OCI-LY1 (cell line): ENCODE measurements around the gene VWCE.

Source experiments
- H2AFZ ChIP-seq: fragments of 200-600 bp; sonication (generic), shearing (Covaris generic); 2 replicates; pipeline ENCODE4 v1.6.0; 2014; ENCODE audit warnings: antibody characterized with exemption, mild to moderate bottlenecking, low read length
- H3F3A ChIP-seq: fragments of 200-600 bp; sonication (generic), shearing (Covaris generic); 2 replicates; pipeline ENCODE4 v1.6.0; 2014; ENCODE audit warnings: mild to moderate bottlenecking, antibody characterized with exemption, low read length, moderate library complexity; ENCODE audit not compliant: insufficient read depth
- H3K27ac ChIP-seq: fragments of 200-600 bp; sonication (generic); 2 replicates; pipeline ENCODE4 v1.5.1; 2014; ENCODE audit warnings: low read length, mixed run types, mild to moderate bottlenecking, low read depth; ENCODE audit not compliant: poor library complexity, severe bottlenecking
- H3K27me3 ChIP-seq: fragments of 200-600 bp; sonication (generic); 2 replicates; pipeline ENCODE4 v1.6.0; 2014; ENCODE audit warnings: antibody characterized with exemption, mild to moderate bottlenecking, low read length, moderate library complexity; ENCODE audit not compliant: insufficient read depth
- H3K36me3 ChIP-seq: fragments of 200-600 bp; sonication (generic); 2 replicates; pipeline ENCODE4 v1.6.1; 2014; ENCODE audit warnings: mild to moderate bottlenecking, antibody characterized with exemption, low read length, moderate library complexity, mixed read lengths; ENCODE audit not compliant: insufficient read depth
- H3K4me1 ChIP-seq: fragments of 200-600 bp; sonication (generic); 2 replicates; pipeline ENCODE4 v1.5.1; 2014; ENCODE audit warnings: mild to moderate bottlenecking, low read length, moderate library complexity; ENCODE audit not compliant: insufficient read depth, severe bottlenecking
- H3K4me2 ChIP-seq: fragments of 200-600 bp; sonication (generic), shearing (Covaris generic); 2 replicates; pipeline ENCODE4 v1.6.1; 2014; ENCODE audit warnings: low read length
- H3K4me3 ChIP-seq: fragments of 200-600 bp; sonication (generic); 2 replicates; pipeline ENCODE4 v1.5.1; 2014; ENCODE audit warnings: low read length, low read depth, mild to moderate bottlenecking, mixed read lengths; ENCODE audit not compliant: poor library complexity, severe bottlenecking
- H3K79me2 ChIP-seq: fragments of 200-600 bp; shearing (Covaris generic); 2 replicates; pipeline ENCODE4 v1.6.1; 2016; ENCODE audit warnings: mixed run types, low read length, mixed read lengths; ENCODE audit not compliant: insufficient read depth
- H3K9ac ChIP-seq: fragments of 200-600 bp; sonication (generic), shearing (Covaris generic); 2 replicates; pipeline ENCODE4 v1.6.1; 2014; ENCODE audit warnings: mild to moderate bottlenecking, low read length, mixed read lengths
- H3K9me2 ChIP-seq: fragments of 200-600 bp; sonication (generic), shearing (Covaris generic); 2 replicates; pipeline ENCODE4 v1.6.1; 2014; ENCODE audit warnings: low read depth, mild to moderate bottlenecking, low read length, mixed read lengths
- H3K9me3 ChIP-seq: fragments of 200-600 bp; shearing (Covaris generic); 2 replicates; pipeline ENCODE4 v1.6.1; 2014; ENCODE audit warnings: low read length, mixed read lengths
- H4K20me1 ChIP-seq: fragments of 200-600 bp; sonication (generic), shearing (Covaris generic); 2 replicates; pipeline ENCODE4 v1.6.0; 2016; ENCODE audit warnings: mild to moderate bottlenecking, low read length; ENCODE audit not compliant: insufficient read depth
- CTCF ChIP-seq: fragments of 200-600 bp; sonication (generic), shearing (Covaris generic); IDR thresholded peaks from 2 replicates; pipeline ENCODE4 v1.5.1; 2017; ENCODE audit warnings: mild to moderate bottlenecking, antibody characterized with exemption, low read length, moderate library complexity, mixed read lengths
- EZH2 ChIP-seq: fragments of 200-600 bp; sonication (generic), shearing (Covaris generic); IDR thresholded peaks from 2 replicates; pipeline ENCODE4 v1.8.0; 2017; ENCODE audit warnings: borderline replicate concordance, mixed run types, mild to moderate bottlenecking, antibody characterized with exemption, low read length, moderate library complexity, mixed read lengths

VWCE gene

GRCh38 chr11:61294717-61295595 lies at the start of gene VWCE:
VWCE (minus strand) TSS chr11:61295316; CDS start chr11:61295037, 279 bp downstream.
- Histone ChIP-seq H3K4me1 (peaks cover 16% of the 10 kb centered on the region), H3K9me2 (no peaks in the 10 kb centered on the region), H4K20me1 (no peaks in the 10 kb centered on the region), H3K79me2 (no peaks in the 10 kb centered on the region), H3K9ac (peak within 1 kb of the TSS; percentile 58), H3K27ac (no peak within 1 kb of the TSS), H2AFZ (no peak within 1 kb of the TSS), H3K9me3 (no peaks in the 10 kb centered on the region), H3K27me3 (peaks cover 5% of the 10 kb centered on the region; the same call in 1 of the 2 replicates), H3K4me3 (peak within 1 kb of the TSS; percentile 57), H3K36me3 (peaks cover 28% of the 10 kb centered on the region), H3F3A (no peaks in the 10 kb centered on the region), H3K4me2 (peak within 1 kb of the TSS; percentile 70)
- TF ChIP-seq CTCF (peak; percentile 33; the same call in 1 of the 2 replicates), EZH2 (no peak)

DNA sequence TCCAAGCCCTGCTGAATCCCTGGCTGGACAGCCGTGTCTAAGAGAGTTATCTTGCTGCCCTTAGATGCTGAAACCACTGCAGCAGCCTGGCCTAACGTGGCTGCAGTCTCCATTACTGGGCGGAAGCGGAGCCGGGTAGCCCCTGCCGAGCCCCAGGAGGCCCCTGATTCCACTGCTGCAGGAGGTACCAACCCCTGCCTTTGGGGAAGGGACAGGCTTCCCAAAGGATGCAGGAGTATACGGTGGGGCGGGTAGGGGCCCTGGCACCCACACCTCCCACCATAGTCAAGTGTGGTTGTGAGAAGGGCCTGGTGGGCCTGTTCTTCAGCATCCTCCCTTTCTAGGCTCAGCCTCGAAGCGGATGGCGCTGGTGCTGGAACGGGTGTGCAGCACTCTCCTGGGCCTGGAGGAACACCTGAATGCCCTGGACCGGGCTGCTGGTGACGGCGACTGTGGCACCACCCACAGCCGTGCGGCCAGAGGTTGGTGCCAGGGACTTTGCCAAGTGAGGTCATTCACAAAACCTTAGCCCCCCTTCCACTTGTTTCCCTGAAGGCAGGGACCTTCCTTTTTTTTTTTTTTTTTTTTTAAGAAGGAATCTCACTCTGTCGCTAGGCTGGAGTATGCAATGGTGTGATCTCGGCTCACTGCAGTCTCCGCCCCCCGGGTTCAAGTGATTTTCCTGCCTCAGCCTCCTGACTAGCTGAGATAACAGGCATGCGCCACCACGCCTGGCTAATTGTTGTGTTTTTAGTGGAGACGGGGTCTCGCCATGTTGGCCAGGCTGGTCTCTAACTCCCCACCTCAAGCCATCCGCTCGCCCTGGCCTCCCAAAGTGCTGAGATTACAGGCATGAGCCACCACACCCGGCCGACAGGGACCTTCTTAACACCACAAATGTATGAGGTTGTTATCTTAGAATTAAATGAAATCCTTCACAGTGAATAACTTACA lies 49.0 kb upstream of the VWCE start:
- Histone ChIP-seq H3K27ac (no peak overlapping the region), H2AFZ (no peak overlapping the region), H3K79me2 (no peaks in the 10 kb centered on the region), H4K20me1 (no peaks in the 10 kb centered on the region), H3K9me3 (no peaks in the 10 kb centered on the region), H3K9ac (no peak overlapping the region), H3K4me2 (no peak overlapping the region), H3K36me3 (peaks cover 67% of the 10 kb centered on the region), H3F3A (no peaks in the 10 kb centered on the region; the same call in 1 of the 2 replicates), H3K4me1 (no peaks in the 10 kb centered on the region), H3K4me3 (no peak overlapping the region), H3K9me2 (no peaks in the 10 kb centered on the region), H3K27me3 (no peaks in the 10 kb centered on the region)
- TF ChIP-seq EZH2 = no peak
- no peak for TF ChIP-seq CTCF

- no peaks in the 10 kb centered on the region; the same call in 1 of the 2 replicates for H3F3A ChIP-seq
- no peaks in the 10 kb centered on the region for H3K9me3 ChIP-seq
- H3K9ac ChIP-seq = no peak overlapping the region
- no peaks in the 10 kb centered on the region for H3K27me3 ChIP-seq
- H3K9me2 ChIP-seq = no peaks in the 10 kb centered on the region
- no peaks in the 10 kb centered on the region for H4K20me1 ChIP-seq
- TF ChIP-seq CTCF = no peak
- TF ChIP-seq EZH2 = no peak
- no peaks in the 10 kb centered on the region for H3K79me2 ChIP-seq
- peaks cover 59% of the 10 kb centered on the region for H3K36me3 ChIP-seq
- H3K4me3 ChIP-seq = no peak overlapping the region
- no peak overlapping the region for H3K27ac ChIP-seq
- H2AFZ ChIP-seq = no peak overlapping the region
- no peak overlapping the region for H3K4me2 ChIP-seq
- no peaks in the 10 kb centered on the region for H3K4me1 ChIP-seq
Measured at GRCh38 chr11:61342207-61342803, 47.2 kb upstream of the VWCE start.
